Stimulated activated CD8-positive, alpha-beta memory T cell treated with anti-CD3 and anti-CD28 coated beads, Interleukin-12 subunit alpha, Interleukin-12 subunit beta, amount 100 ng/mL, for 24 hours (primary cell): ENCODE measurements around the gene TUBB2A.
"Not testable (repeated sequence)": the region's sequence is repeated elsewhere in the genome, so short reads cannot be mapped to it uniquely, and the experiment has no call there.

Source experiments
- DNase-seq: peaks from one replicate; pipeline ENCODE4 v3.0.0-alpha.2; 2020; ENCODE audit errors: extremely low read depth

TUBB2A gene

DNA sequence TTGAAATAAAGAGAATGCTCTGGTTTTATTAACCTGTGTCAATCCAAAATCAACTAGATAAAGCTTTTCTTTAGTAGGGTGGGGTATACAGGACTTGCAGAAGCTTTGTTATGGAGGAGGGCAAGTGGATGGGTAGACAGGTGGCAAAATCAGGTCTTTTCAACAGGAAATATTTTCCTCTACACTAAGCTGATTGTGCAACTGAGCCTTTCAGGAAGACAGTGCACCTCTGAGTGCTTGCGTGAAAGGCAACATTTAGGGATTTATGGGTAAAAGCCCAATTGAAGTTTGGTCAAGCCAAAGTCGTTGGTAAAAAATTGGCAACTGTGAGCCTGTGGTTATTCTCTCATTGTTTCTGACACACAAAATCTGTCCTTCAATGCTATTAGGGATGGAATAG lies 23.8 kb upstream of the TUBB2A start:
- no peak for DNase-seq

DNA sequence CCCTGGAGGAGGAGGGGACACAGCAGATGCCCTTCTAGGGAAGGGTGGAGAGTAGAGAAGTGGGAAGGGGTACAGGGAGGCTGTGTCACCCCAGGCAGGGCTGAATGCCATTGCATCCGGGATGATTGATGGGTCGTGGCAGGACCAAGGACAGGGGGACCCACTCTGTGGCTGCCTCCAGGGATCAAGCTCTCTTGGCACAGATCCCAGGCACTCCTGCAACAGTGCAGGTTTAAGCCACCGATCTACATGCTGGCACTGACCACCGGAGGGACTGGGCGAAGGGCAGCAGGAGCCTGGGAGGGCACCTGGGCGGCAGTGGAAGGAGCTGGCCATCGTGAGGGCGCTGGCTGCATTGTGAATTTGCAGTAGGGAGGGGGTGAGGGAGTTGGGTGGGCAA lies 22.6 kb upstream of the TUBB2A start:
- not testable (repeated sequence) for DNase-seq

DNA sequence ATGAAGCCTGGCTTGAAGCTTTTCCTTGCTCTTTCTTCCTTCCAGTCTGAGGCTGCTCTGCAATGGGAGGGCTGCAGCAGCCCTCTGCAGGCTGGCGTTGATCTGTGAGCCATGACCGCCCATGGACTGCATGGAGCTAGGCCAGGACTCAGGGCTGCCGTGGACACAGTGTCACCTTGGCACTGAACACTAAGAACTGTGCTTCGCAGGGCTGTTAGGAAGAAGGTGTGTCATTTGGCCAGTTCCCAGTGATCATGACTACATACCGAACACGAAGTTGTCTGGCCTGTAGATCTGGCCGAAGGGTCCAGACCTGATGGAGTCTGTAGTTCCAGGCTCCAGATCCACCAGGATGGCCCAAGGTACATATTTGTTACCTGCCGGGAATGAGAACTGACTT lies 21.3 kb upstream of the TUBB2A start:
- DNase-seq: not testable (repeated sequence)

DNA sequence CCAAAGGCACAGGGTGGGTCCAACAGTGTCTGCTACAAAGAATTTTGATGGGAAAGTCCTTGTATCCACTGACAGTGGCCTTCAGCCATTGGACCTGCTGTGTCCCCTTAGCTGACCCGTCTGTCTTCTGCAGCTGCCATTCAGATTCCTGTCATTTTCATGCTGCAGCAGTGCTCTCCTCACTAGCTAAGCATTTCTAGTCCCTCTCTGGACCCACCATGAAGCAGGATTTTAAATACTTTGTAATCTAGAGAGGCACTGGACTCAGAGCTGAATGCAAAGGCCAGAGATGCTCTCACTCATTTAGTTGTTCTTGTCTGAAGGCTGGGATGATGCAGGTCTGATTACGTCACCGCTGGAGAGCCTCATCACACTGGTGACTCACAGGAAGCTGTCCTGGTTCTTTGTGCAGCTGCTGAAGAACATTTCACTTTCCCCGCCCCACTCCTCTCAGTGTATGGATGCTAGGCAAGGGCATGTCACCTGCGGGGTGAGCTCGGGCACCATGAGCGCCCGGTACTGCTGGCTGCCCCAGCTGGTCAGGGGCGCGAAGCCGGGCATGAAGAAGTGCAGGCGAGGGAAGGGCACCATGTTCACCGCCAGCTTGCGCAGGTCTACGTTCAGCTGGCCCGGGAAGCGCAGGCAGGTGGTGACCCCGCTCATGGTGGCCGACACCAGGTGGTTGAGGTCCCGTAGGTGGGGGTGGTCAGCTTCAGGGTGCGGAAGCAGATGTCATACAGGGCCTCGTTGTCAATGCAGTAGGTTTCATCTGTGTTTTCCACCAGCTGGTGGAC lies 19.4 kb upstream of the TUBB2A start:
- DNase-seq: no peak

DNA sequence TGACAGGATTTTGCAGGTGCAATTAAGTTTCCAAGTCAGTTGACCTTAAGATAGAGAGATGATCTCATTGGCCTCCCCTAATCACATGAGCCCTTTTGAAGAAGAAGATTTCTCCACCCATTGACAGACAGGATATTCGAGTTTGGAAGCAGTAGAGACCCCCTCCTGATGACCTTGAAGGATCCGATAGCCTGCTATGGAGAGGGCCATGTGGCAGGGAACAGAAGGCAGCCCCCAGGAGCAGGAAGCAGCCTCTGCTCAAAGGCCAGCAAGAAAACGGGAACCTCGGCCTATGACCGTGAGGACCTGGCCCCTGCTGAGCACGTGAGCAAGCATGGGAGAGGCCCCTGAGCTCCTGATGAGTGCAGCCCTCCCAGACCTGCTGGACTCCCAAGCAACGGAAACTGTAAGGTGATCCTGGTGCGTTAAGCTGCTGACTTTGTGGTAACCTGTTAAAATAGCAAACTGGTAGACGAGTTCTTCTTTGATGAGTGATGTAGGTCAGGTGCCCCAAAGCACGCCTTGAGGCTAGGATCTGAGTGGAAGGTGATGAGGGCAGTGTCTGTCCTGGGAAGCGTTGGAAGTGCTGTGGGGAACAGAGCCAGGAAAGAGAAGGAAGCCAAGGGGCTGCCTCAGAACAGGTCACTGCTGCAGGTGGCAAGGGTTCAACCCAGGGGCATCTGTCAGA lies 18.5 kb upstream of the TUBB2A start:
- no peak for DNase-seq

DNA sequence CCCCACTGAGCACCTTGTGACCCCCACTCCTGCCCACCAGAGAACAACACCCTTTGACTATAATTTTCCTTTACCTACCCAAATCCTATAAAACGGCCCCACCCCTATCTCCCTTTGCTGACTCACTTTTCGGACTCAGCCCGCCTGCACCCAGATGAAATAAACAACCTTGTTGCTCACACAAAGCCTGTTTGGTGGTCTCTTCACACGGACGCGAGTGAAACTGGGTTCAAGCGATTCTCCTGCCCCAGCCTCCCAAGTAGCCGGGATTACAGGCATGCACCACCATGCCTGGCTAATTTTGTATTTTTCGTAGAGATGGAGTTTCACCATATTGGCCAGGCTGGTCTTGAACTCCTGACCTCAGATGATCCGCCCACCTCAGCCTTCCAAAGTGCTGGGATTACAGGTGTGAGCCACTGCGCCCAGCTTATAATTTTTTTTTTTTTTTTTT lies 16.3 kb upstream of the TUBB2A start:
- not testable (repeated sequence) for DNase-seq

DNA sequence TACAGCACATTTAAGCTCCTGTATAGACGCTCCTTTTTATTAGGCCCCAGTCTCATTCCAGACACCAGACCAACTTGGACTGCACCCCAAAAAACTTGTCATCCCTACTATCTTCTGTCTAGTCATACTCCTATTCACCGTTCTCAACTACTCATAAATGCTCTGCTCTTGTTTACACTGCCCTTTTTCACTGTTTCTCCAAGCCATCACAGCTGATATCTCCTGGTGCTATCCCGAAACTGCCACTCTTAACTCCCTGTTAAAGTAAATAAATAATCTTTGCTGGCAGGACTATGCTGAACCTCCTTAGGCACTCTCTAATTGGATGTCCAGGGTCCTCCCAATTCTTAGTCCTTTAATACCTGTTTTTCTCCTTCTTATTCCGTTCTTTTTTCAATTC lies 15.4 kb upstream of the TUBB2A start:
- not testable (repeated sequence) for DNase-seq

DNA sequence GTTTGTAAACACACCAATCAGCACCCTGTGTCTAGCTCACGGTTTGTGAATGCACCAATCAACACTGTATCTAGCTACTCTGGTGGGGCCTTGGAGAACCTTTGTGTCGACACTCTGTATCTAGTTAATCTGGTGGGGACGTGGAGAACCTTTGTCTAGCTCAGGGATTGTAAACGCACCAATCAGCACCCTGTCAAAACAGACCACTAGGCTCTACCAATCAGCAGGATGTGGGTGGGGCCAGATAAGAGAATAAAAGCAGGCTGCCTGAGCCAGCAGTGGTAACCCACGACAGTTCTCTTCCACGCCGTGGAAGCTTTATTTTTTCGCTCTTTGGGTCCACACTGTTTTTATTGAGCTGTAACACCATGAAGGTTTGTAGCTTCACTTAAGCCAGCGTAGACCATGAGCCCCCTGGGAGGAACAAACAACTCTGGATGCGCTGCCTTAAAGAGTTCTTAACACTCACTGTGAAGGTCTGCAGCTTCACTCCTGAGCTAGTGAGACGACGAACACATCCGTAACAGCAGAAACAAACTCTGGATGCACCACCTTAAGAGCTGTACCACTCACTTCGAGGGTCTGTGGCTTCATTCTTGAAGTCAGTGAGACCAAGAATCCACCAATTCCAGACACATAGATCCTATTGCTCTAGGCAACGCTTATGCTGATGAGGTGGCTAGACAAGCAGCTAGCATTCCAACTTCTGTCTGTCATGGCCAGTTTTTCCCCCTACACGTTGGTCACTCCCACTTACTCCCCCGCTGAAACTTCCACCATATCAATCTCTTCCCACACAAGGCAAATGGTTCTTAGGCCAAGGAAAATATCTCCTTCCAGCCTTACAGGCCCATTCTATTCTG lies 14.2 kb upstream of the TUBB2A start:
- DNase-seq: not testable (repeated sequence)

DNA sequence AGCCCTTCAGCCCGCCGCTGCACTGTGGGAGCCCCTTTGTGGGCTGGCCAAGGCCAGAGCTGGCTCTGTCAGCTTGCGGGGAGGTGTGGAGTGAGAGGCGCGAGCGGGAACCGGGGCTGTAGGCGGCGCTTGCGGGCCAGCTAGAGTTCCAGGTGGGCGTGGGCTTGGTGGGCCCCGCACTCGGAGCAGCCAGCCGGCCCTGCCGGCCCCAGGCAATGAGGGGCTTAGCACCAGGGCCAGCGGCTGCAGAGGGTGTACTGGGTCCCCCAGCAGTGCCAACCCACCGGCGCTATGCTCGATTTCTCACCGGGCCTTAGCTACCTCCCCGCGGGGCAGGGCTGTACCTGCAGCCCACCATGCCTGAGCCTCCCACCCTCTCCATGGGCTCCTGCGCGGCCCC lies 13.3 kb upstream of the TUBB2A start:
- DNase-seq: not testable (repeated sequence)

DNA sequence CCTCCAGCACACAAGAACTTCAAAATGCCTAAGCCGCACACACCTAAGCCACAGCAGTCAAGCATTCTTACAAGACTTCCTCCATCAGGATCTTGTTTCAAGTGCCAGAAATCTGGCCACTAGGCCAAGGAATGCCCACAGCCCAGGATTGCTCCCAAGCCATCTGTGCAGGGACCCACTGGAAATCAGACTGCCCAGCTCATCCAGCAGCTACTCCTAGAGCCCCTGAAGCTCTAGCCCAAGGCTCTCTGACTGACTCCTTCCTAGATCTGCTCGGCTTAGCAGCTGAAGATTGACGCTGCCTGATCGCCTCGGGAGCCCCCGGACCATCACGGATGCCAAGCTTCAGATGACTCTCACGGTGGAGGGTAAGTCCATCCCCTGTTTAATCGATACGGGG lies 10.7 kb upstream of the TUBB2A start:
- DNase-seq: not testable (repeated sequence)

DNA sequence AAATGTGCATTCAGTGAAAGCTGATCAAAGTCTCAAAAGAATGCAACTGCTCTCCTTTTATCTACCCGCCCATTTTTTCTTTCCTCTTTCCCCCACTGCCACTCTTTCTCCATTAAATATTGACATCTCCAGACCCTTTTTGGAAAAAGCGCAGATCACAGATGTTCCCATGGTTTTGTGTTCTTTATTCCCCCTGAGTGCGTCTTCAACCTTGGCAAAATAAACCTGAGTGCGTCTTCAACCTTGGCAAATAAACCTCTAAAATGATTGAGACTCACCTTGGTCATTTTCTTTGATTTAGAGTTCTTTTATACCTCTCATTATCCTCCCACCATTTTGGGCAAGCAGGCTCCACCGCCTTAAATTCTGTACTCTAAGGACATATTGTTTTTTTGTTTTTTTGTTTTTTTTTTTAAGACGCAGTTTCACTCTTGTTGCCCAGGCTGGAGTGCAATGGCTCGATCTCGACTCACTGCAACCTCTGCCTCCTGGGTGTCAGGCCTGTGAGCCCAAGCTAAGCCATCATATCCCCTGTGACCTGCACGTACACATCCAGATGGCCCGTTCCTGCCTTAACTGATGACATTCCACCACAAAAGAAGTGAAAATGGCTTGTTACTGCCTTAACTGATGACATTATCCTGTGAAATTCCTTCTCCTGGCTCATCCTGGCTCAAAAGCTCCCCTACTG lies 9.3 kb upstream of the TUBB2A start:
- not testable (repeated sequence) for DNase-seq

DNA sequence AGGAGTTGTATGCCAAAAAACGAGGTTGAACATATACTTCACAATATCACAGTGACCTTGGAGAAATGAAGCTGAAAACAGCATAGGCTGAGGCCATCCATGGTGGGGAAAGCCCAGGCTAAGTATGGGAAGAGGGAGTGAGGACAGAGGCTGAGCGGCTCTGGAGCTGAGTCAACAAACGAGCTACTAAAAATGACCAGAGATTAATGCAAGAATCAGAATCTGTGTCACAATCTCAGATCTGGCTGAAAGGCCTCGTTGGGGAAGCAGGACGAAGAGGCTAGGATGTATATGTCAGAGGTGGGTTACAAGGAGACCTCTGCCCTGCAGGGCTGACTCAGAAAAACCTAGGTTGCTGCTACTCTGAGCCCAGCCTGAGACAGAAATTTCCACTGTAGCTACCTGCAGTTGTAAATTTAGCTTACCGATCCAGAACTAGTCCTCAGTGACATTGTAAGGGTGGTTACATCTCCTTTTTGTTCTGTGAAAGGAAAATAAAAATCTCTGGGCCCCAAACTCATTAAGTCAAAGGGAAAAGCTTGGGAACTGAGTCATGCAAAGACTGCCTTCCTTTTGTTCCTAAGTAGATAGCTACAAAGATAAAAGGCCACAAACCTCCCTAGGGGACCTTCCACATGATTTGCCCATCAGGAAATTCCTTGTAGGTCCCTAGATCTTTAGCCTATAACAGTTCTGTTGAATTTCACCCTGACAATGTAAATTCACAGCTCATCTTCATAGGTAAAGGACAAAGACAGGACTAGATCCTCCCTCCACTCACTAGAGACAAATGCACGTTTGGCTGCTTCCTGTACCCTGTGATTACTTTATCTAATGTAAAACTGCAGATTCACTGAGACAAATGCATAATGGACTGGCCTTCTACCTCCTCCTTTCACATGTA lies 8.5 kb upstream of the TUBB2A start:
- no peak for DNase-seq

DNA sequence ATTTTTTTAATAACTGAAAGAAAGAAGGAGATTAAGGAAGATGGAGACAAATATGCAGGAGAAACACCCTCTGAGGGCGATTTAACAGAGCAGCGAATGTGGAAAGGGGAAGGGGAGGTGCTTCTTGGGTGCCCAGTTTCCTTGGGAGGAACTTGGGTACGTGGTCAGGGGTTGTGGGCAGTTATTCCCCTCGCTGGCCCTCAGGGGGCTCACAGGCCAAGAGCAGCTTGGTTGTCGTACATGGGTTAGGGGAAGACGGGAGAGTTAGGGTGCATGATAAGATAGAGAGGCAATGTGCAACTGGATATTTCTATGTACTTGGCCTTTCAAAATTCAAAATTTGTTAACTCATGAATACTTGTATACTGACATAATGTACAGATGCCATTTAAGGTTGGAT lies 7.0 kb upstream of the TUBB2A start:
- no peak for DNase-seq

DNA sequence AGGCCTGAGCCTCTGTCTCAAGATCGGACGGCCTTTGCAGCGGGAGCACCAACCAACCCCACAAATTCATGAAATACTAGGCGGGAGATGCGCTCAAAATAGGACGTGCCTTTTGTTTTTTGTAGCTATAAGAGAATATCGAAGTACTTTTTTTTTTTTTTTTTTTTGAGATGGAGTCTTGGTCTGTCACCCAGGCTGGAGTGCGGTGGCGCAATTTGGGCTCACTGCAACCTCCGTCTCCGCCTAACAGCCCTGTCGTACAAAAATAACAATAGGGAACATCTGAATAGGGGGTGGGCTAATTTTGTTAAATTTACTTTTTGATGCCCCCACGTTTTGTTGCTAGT lies 5.9 kb upstream of the TUBB2A start:
- DNase-seq: no peak

DNA sequence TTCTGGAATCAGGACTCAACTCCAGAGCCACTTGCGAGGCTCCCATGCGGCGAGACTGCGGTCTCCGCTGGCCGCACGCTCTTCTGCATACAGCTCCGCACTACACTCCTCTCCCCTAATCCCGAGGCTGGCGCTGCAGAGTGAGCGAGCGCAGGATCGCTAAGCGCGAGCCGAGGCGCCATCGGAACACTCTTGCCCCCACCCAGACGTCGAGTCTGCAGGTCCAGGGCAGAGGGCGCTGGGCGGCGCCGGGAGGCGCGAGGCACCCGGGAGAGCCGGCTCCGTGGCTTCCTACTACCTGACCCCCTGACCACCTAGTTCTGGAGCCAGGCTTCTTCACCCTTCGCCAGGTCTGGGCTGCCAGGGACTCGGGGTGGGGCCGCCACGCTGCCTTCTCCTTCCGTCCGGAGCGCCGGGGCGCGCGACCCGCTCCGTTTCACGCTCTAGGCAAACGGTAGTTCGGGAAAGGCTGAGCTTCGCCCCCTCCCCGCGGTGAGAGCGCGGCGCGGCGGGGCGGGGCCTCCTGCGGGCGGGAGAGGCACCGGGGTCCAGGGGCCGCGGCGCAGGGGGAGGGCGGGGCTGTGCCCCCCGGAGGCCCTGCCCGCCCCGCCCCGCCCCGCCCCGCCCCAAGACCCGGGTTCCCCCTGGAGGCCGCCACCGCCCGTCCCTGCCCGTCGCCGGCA lies 5.4 kb upstream of the TUBB2A start:
- DNase-seq: peak; percentile 11

DNA sequence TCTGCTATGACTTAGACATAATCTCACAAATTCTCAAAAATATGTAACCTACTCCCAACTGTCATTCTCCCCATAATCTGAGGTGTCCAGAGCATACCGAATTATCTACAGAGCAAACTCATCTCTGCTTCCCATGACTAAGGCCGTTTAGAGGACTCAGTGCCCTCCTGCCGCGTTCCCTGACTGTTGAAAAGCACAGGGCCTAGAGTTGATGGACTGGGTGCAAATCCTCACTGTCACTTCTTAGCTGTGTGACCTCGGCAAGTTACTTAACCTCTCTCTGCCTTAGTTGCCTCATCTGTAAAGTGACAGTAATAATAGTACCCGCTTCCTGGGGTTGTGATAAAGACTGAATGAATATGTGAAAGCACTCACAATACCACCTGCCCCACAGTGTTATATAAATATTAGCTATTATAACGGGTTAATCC lies 4.7 kb upstream of the TUBB2A start:
- DNase-seq: no peak

DNA sequence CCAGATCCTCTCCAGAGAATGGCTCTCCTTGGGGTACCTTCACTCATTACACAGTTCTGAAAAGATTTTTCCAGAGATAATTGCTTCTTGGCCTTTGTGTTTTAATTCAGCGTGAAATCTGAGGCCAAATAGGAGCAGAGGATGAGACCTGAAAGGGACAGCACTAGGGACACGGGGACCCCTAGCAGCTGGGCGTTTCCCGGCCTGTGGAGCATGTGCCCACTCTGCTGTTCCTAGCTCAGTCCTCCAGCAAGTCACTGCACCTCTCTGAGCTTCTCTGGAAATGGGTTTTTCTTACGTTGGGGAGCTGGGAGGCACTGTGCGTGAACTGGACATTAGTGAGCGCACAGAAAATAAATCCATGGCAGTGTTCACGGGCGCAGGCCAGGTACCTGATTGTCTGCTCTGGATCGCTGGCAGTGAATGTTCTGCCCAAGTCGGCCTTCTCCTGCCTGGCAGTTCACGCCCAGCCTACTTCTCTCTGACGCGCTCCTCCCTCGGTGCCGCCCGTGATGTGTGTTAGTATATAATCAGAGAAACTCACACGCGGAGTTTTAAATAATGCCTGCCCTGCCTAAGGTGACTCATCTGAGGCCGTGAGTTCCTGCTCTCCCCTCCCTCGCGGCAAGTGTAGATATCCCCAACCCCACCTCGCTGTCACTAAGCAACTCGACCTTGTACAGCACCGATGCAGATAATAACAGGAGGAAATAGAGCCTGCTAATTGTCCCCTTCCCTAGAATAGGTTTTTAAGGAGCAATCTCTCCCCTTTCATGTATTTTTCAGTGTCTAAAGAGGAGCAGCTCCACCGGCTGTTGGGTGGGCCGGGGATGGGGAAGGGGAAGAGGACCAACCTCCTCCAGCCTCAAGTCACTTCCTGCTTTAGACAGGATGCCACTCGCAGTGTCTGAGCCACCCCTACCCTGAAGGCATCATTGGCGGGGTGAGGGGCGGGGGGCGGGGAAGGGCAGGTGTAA lies 2.7 kb upstream of the TUBB2A start:
- peak; percentile 19 for DNase-seq

DNA sequence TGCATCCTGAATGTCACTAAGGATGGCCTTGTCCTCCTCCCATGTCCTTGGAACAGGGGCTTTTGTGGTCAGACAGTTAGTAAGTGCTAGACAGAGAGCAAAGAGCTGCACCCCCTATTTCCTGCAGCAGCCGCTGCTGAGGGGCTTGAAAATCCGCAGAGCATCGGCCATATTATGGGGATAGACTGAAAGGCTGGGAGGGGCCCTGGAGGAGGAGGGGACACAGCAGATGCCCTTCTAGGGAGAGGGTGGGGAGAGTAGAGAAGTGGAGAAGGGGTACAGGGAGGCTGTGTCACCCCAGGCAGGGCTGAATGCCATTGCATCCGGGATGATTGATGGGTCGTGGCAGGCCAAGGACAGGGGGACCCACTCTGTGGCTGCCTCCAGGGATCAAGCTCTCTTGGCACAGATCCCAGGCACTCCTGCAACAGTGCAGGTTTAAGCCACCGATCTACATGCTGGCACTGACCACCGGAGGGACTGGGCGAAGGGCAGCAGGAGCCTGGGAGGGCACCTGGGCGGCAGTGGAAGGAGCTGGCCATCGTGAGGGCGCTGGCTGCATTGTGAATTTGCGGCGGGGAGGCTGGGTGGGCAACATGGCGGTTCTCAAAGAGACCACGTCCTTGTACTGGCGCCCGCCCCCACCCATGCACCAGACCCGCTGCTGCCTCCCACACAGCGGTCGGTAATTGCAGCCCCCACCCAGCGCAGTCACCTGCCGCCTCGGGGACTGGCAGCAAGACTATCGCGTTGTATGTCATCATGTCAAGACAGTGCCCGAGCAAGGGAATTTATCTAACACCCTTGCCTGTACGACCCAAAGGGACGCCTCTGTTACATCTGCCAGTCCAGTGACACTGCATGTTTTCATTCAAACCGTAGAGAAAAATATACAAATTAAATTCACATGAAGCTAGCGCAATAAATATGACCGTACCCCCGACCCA lies 887 bp downstream of the TUBB2A start:
- DNase-seq: not testable (repeated sequence)
